Astrocyte of the spinal cord (primary cell): Measurements from ENCODE around the gene TRAPPC5.

Experiments
- DNase-seq: peaks from one replicate; pipeline ENCODE4 v3.0.0; 2011; ENCODE audit warnings: low read depth, low spot score
- H3K4me3 ChIP-seq: 2 replicates; pipeline ENCODE4 v1.5.1; 2011; ENCODE audit warnings: low read depth, mild to moderate bottlenecking, low read length, moderate library complexity
- in situ Hi-C: cut with HindIII; loops from 2 replicates; pipeline ENCODE4 v1.10.0; 2017; ENCODE audit warnings: low sequenced_read_pairs
- TF ChIP-seq, protein P1 (sequence below): IDR thresholded peaks from 2 replicates; pipeline ENCODE4 v1.5.1; 2012; ENCODE audit warnings: low read depth, mild to moderate bottlenecking, low read length, inconsistent platforms

TRAPPC5 gene

DNA sequence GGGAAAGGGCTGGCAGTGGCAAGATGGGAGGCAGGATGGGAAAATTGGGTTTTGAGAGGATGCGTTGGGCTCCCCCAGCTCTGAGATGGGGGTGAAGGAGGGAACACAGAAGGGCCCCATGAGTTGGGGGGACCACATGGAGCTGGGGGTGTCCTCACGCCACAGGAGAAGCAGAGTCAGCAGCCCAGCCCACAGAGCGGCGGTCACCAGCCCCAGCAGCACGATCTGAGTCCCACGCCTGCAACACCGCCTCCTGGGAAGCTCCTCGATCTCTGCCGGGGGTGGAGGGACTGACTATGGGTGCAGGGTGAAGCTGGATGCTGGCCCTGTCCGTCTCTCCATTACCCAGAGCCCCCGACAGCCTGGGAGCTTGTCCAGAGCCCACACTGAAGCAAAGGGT lies 17.9 kb downstream of the TRAPPC5 start:
- TF ChIP-seq, protein P1, sequence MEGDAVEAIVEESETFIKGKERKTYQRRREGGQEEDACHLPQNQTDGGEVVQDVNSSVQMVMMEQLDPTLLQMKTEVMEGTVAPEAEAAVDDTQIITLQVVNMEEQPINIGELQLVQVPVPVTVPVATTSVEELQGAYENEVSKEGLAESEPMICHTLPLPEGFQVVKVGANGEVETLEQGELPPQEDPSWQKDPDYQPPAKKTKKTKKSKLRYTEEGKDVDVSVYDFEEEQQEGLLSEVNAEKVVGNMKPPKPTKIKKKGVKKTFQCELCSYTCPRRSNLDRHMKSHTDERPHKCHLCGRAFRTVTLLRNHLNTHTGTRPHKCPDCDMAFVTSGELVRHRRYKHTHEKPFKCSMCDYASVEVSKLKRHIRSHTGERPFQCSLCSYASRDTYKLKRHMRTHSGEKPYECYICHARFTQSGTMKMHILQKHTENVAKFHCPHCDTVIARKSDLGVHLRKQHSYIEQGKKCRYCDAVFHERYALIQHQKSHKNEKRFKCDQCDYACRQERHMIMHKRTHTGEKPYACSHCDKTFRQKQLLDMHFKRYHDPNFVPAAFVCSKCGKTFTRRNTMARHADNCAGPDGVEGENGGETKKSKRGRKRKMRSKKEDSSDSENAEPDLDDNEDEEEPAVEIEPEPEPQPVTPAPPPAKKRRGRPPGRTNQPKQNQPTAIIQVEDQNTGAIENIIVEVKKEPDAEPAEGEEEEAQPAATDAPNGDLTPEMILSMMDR, result no peak
- no peak overlapping the region for H3K4me3 ChIP-seq
- no peak for DNase-seq
- in situ Hi-C loops, result no loop called here

DNA sequence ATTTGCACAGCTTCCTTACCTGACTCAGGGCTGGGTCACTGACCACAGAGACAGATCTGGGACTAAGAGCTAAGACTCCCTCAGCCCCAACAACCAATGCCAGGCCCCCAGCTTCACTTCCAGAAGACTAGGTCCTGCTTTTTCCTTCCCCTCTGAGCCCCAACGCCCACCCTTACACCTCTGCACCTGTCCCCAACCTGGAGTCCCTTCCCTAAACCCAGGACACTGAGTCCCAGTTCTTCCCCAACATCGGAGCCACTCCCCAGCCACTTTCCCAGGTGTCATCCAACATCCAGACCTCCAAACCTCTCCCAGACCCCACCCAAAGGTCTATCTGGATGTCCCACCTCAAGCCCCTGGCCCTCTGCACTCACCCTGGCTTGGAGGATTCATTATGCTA lies 18.4 kb downstream of the TRAPPC5 start:
- TF ChIP-seq, protein P1, result no peak
- in situ Hi-C loops, result no loop called here
- DNase-seq, result no peak
- no peak overlapping the region for H3K4me3 ChIP-seq

DNA sequence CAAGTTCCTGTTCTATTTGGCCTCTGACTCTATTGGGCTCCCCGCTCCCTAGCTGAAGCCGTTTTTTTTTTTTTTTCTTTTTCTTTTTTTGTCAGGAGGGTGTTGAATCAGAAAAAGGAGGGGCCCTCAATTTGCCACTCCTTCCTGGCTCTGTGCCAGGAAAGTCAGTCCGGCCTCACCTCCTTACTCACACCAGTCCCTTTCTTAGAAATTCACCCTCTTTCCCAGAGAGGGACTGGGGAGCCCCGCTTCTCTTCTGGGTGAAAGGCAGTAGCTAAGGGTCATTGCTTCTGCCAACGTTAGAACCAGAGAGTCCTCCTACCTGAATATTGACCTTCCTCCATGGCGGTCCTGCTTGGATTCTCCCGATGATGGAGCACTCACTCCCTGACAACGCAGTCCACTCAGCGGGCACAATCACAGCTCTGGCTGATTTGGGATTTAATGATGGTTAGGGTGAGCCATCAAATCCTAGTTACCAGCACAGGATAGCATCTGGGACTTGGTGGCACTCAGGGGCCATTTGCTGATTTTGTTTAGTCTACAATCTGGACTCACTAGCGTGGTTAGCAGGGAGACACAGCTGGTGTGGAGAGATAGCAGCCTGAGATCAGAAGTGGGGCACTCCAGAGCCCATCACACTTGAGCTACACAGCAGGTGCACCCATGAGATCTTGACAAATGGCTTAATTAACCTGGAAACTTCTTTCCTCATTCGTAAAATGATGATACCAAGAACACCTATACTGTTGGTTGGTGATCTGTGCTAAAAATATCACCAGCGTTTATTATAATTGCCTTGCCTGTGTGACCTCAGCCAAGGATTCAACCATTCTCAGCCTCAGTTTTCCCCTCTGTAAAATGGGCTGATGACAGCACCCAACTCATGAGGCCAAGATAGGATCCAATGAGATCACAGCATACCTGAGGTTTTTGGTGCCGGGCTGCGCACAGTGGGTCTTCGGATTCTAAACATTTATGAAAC lies 19.1 kb downstream of the TRAPPC5 start:
- TF ChIP-seq, protein P1, result no peak
- H3K4me3 ChIP-seq, result no peak overlapping the region
- in situ Hi-C loops, result no loop called here
- no peak for DNase-seq

DNA sequence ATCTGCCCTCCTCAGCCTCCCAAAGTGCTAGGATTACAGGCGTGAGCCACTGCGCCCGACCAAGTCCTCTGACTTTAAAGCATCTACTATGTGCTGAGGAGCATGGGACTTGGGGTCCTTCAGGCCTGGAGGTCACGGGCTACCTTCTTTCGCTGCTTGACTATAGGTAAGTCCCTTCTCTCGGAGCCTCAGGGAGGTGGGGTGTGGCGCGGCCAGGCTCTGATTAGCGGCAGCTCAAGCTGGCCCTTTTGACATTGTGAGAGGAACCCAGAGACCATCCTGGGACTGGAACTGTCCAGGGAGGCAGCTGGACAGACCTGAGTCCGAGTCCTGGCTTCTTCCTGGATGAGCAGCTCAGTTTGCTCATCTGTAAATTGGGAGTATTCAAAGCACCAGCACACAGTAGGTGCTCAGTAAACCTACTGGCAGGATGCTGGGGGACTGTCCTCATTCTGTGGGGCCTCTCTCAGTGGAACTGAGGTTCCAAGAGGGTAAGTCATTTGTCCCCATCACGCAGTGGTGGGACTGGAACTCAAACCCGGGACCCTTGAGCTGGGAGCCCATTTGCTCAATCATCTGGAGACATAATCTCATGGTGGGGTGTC lies 20.5 kb downstream of the TRAPPC5 start:
- TF ChIP-seq, protein P1, result no peak
- in situ Hi-C loops, result no loop called here
- no peak overlapping the region for H3K4me3 ChIP-seq
- DNase-seq, result no peak

DNA sequence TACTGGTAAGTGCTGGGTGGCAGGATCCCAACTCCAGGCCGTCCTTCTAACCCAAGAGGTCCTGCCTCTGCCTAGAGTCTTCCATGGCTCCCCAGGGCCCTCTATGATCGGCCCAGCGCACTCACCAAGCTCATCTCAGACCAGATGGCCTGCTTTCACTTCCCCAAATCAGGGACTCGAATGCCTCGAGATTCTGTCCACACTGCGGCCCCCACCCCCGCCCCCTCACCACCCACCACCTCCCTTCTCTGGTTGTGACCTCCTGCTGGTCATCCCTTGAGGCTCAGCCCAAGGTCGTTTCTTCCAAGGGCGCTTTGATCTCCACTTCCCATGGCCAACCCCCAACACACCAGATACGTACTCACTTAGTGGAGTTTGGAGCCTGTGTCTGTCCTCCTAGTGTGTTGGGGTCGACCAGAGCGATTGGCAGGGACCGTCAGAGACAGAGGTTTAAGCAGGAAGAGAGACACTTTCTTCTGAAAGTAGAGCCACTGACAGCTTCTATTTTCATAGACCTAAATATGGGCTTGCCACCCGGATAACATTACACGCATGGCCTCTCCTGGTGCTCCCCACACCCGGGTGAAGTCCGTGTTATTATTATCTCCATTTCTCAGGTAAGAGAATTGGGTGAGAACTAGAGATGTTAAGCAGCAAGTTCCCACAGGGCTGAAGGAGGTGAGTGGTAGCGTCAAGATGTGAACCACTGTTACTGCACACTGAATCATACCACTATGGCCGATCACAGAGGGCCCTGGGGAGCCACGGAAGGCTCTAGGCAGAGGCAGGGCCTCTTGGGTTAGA lies 21.2 kb downstream of the TRAPPC5 start, which contains the start of gene FCER2:
FCER2 (minus strand) TSS at position 478 of the 804 bp plus-strand sequence. CDS start 2,371 bp downstream, outside the sequence.
- no peak within 1 kb of the TSS for H3K4me3 ChIP-seq
- TF ChIP-seq, protein P1, result no peak
- no peak for DNase-seq
- in situ Hi-C loops, result no loop called here

DNA sequence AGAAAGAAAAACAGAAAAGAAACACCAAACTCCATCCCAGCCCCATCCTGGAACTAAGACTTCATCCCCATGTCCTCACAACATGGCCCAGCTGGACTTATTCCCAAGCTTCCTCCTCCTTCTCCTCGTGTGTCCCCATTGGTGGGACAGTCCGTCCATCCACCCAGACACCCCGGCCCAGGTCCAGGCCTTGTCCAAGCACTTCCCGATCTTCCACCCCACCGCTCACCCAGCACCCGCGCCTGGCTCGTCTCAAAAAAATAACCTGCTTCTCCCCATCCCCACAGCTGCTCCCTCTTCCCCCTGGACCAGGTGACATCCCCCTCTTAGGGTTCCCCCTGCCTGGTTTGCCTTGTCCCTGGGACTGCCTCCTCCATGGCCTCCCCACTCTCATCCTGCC lies 22.7 kb downstream of the TRAPPC5 start:
- DNase-seq, result no peak
- TF ChIP-seq, protein P1, result no peak
- H3K4me3 ChIP-seq, result no peak overlapping the region
- in situ Hi-C loops, result no loop called here
